K562 (cell line): ENCODE data around the gene ADCY9. TPM values are rescaled to one million over a fixed set of nuclear protein-coding genes. Genes with fewer than 3 reads are reported as not detected.

Source experiments
- ATAC-seq: fragments of 200-7000 bp; cut with Tn5 transposase; 3 replicates; pipeline ENCODE4 v1.9.1; 2020; ENCODE audit warnings: moderate library complexity
- BruUV-seq: library from RNA; stranded (reverse); fragments of 400-500 nt; replicated peaks from 2 replicates; lab custom pipeline; 2021; lab: Mats Ljungman, UMichigan
- CTCF ChIA-PET: fragments of 300-600 bp; formaldehyde crosslinking; extraction: SDS; loops from one replicate; lab custom pipeline; 2021; ENCODE audit warnings: low intra/inter-chr PET ratio; lab: Yijun Ruan, JAX
- POLR2A ChIA-PET: fragments of 300-600, 350-650 bp; sonication (Branson Sonifier 250); formaldehyde crosslinking; extraction: SDS; loops from one replicate; lab custom pipeline; 2021; ENCODE audit warnings: antibody characterized with exemption, inconsistent platforms; lab: Yijun Ruan, JAX
- DNase-seq, 4 experiments: peaks; one replicate each; pipeline versions ENCODE4 v3.0.0 to v3.0.0-alpha.2; 2011 to 2018; ENCODE audit warnings: low spot score in 3 of 4, mixed read lengths in 3 of 4; ENCODE audit errors: extremely low read depth in 1 of 4
- FAIRE-seq: peaks from 2 replicates; lab custom pipeline; 2011; peaks lifted over from hg19 to GRCh38; lab: Jason Lieb, UNC
- H2AFZ ChIP-seq: 2 replicates; pipeline ENCODE4 v1.6.0; 2011; ENCODE audit warnings: low read depth, low read length, control low read depth, inconsistent platforms
- H3K27ac ChIP-seq: fragments of 200-600 bp; 3 replicates; pipeline ENCODE4 v1.8.0; 2011; ENCODE audit warnings: low read depth, mild to moderate bottlenecking, control low read depth, inconsistent platforms, low read length, moderate library complexity, mixed read lengths; ENCODE audit errors: extremely low read depth
- H3K27me3 ChIP-seq, 2 experiments: fragments of 300-600 bp in 1 of 2; 2 replicates in 1 of 2; 3 replicates in 1 of 2; pipeline versions ENCODE4 v1.6.0 to v1.8.0; 2011; ENCODE audit warnings: inconsistent platforms in 2 of 2, low read length in 2 of 2, mild to moderate bottlenecking in 1 of 2, mixed read lengths in 1 of 2, moderate library complexity in 1 of 2; ENCODE audit not compliant: control insufficient read depth in 2 of 2, insufficient read depth in 2 of 2
- H3K36me3 ChIP-seq: fragments of 300-600 bp; 3 replicates; pipeline ENCODE4 v1.8.0; 2011; ENCODE audit warnings: mild to moderate bottlenecking, low read length, inconsistent platforms; ENCODE audit not compliant: control insufficient read depth, insufficient read depth
- H3K4me1 ChIP-seq, 2 experiments: fragments of 200-600 bp in 1 of 2; replicated peaks in 1 of 2; 2 replicates in 1 of 2; 3 replicates in 1 of 2; pipeline versions ENCODE4 v1.5.1 to v1.8.0; 2011; ENCODE audit warnings: inconsistent platforms in 2 of 2, low read length in 2 of 2, mild to moderate bottlenecking in 1 of 2, mixed read lengths in 1 of 2, moderate library complexity in 1 of 2; ENCODE audit not compliant: control insufficient read depth in 2 of 2, insufficient read depth in 2 of 2
- H3K4me2 ChIP-seq: 2 replicates; pipeline ENCODE4 v1.6.1; 2011; ENCODE audit warnings: low read length, control low read depth, inconsistent platforms, mixed read lengths; ENCODE audit not compliant: insufficient read depth
- H3K4me3 ChIP-seq: fragments of 200-600 bp; sonication (generic), shearing (Covaris generic); 2 replicates; pipeline ENCODE4 v1.5.1; 2016; ENCODE audit warnings: control low read depth, inconsistent platforms
- H3K79me2 ChIP-seq: fragments of 200-600 bp; 3 replicates; pipeline ENCODE4 v1.8.0; 2011; ENCODE audit warnings: low read length, inconsistent platforms; ENCODE audit not compliant: control insufficient read depth, insufficient read depth
- H3K9ac ChIP-seq, 2 experiments: 2 replicates each; pipeline versions ENCODE4 v1.6.0 to v1.6.1; 2011; ENCODE audit warnings: low read depth in 2 of 2, low read length in 2 of 2, control low read depth in 1 of 2, inconsistent platforms in 1 of 2, mild to moderate bottlenecking in 1 of 2, mixed read lengths in 1 of 2; ENCODE audit not compliant: insufficient read depth in 1 of 2
- H3K9me1 ChIP-seq: one replicate; pipeline ENCODE4 v1.6.0; 2011; ENCODE audit warnings: inconsistent platforms, mild to moderate bottlenecking, low read length, moderate library complexity; ENCODE audit not compliant: control insufficient read depth, insufficient read depth
- H3K9me3 ChIP-seq: replicated peaks from 2 replicates; pipeline ENCODE4 v1.5.1; 2011; ENCODE audit warnings: low read depth, low read length, inconsistent platforms; ENCODE audit not compliant: control insufficient read depth, insufficient read depth
- H4K20me1 ChIP-seq: replicated peaks from 2 replicates; pipeline ENCODE4 v1.6.1; 2011; ENCODE audit warnings: low read length, inconsistent platforms, mixed read lengths; ENCODE audit not compliant: control insufficient read depth, insufficient read depth
- FOSL1 ChIP-seq: fragments of 200-800 bp; sonication (Bioruptor generic); conservative IDR thresholded peaks from 2 replicates; pipeline ENCODE4 v1.6.1; 2016; ENCODE audit warnings: missing genetic modification characterization, missing compliant biosample characterization
- NFIC ChIP-seq: fragments of 450-650 bp; IDR thresholded peaks from 2 replicates; pipeline ENCODE4 v1.6.1; 2017; ENCODE audit warnings: mild to moderate bottlenecking, inconsistent platforms
- PHB2 ChIP-seq: fragments of 450-650 bp; IDR thresholded peaks from 2 replicates; pipeline ENCODE4 v1.6.1; 2017; ENCODE audit warnings: low read depth
- ZNF121 ChIP-seq: sonication (generic); formaldehyde crosslinking; conservative IDR thresholded peaks from 2 replicates; pipeline ENCODE4 v1.8.0; 2022; ENCODE audit warnings: missing genetic modification reagents
- ZNF253 ChIP-seq: fragments of 250-450 bp; sonication (Bioruptor Pico); conservative IDR thresholded peaks from 2 replicates; pipeline ENCODE4 v1.6.1; 2021; ENCODE audit warnings: mild to moderate bottlenecking
- WGBS: fragments of 100-300 bp; shearing (Covaris generic); methylation state at CpG from one replicate; pipeline ENCODE4 v1.1.6; 2016; ENCODE audit warnings: low coverage, mixed read lengths; ENCODE audit not compliant: insufficient coverage; ENCODE audit errors: missing lambda C conversion rate; 5-methylcytosine and 5-hydroxymethylcytosine counted together
- in situ Hi-C: fragments of 300-500 bp; cut with MboI; formaldehyde crosslinking; loops from 4 replicates; pipeline ENCODE4 v1.15.0; 2018; ENCODE audit warnings: inconsistent platforms, mixed read lengths
- intact Hi-C: fragments of 100-400 bp; cut with micrococcal nuclease; formaldehyde crosslinking; loops from 2 replicates; pipeline ENCODE4 v1.14.2; 2022
- polyA plus RNA-seq, 8 experiments: library from polyadenylated mRNA; depleted of rRNA in 4 of 8; stranded (reverse) in 5 of 8; unstranded in 3 of 8; fragments of >200 nt; fragmentation: Nextera tagmentation in 2 of 8; fragmentation: Illumina TruSeq in 1 of 8; extraction: Ambion mirVana in 2 of 8; extraction: Trizol in 1 of 8; gene quantifications; 2 replicates each; pipeline versions ENCODE4 v1.2.1 to v1.2.3, GENCODE V29; 2011 to 2014; ENCODE audit warnings: inconsistent platforms in 1 of 8, missing spikeins in 1 of 8
- total RNA-seq, 7 experiments: library from RNA; depleted of rRNA in 6 of 7; stranded (reverse); fragments of >200 nt in 6 of 7; fragmentation: Illumina TruSeq in 2 of 7; extraction: Trizol in 2 of 7; gene quantifications; 2 replicates each; pipeline versions ENCODE4 v1.2.1 to v1.2.3, GENCODE V29; 2011 to 2021; ENCODE audit warnings: low replicate concordance in 1 of 7
- TF ChIP-seq, protein P1 (sequence below): fragments of 450-650 bp; IDR thresholded peaks from 2 replicates; pipeline ENCODE4 v1.7.1; 2018; ENCODE audit warnings: mild to moderate bottlenecking, low read depth; ENCODE audit not compliant: partially characterized antibody

ADCY9 gene
- total and polyA plus RNA-seq, 9 of the 15 experiments (the other 6 are each of a cell fraction or from before 2014, with no cell fraction given) = 0.03 to 0.29 (median 0.17) TPM

GRCh38 chr16:3946604-3947180 lies 169.6 kb downstream of the ADCY9 start (continued):
- TF ChIP-seq, protein P1, sequence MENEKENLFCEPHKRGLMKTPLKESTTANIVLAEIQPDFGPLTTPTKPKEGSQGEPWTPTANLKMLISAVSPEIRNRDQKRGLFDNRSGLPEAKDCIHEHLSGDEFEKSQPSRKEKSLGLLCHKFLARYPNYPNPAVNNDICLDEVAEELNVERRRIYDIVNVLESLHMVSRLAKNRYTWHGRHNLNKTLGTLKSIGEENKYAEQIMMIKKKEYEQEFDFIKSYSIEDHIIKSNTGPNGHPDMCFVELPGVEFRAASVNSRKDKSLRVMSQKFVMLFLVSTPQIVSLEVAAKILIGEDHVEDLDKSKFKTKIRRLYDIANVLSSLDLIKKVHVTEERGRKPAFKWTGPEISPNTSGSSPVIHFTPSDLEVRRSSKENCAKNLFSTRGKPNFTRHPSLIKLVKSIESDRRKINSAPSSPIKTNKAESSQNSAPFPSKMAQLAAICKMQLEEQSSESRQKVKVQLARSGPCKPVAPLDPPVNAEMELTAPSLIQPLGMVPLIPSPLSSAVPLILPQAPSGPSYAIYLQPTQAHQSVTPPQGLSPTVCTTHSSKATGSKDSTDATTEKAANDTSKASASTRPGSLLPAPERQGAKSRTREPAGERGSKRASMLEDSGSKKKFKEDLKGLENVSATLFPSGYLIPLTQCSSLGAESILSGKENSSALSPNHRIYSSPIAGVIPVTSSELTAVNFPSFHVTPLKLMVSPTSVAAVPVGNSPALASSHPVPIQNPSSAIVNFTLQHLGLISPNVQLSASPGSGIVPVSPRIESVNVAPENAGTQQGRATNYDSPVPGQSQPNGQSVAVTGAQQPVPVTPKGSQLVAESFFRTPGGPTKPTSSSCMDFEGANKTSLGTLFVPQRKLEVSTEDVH = no peak

GRCh38 chr16:3945751-3946603 lies 170.3 kb downstream of the ADCY9 start:
- no peaks in the 10 kb centered on the region for H3K36me3 ChIP-seq
- no peak overlapping the region for H2AFZ ChIP-seq
- in situ Hi-C loops = no loop called here
- no TSS peak for BruUV-seq
- ATAC-seq (no peak; the same call in 2 of the 3 replicates), DNase-seq (no peak), FAIRE-seq (no peak)
- intact Hi-C loops = no loop called here
- ChIA-PET POLR2A (interaction anchor here (0.6 kb wide), 2 partner anchors 26 to 38 kb away, joined by 3 read pairs; no protein-coding TSS in a partner anchor), CTCF (no interaction called here)
- 0 out of 2 replicates have a peak, but pooled peaks cover 5% of the 10 kb centered on the region for H4K20me1 ChIP-seq
- peaks cover 32 to 50% of the 10 kb centered on the region in 2 experiments for H3K27me3 ChIP-seq
- no peak overlapping the region for H3K4me3 ChIP-seq
- H3K9ac ChIP-seq = no peak overlapping the region
- no peaks in the 10 kb centered on the region for H3K9me3 ChIP-seq
- no peaks in the 10 kb centered on the region for H3K9me1 ChIP-seq
- H3K27ac ChIP-seq = no peak overlapping the region
- WGBS = 4% methylated on average over 10 of the region's 11 CpGs
- H3K4me1 ChIP-seq = no peaks in the 10 kb centered on the region; a peak in 1 of 5 replicates
- no peak overlapping the region for H3K4me2 ChIP-seq
- H3K79me2 ChIP-seq = no peaks in the 10 kb centered on the region
- TF ChIP-seq ZNF121 (CRISPR knock-in tag) (0 out of 2 replicates have a peak, but pooled peaks have one; percentile 31), NFIC (peak; percentile 36; the same call in 1 of the 2 replicates), PHB2 (no peak), FOSL1 (tag) (no peak), ZNF253 (CRISPR knock-in tag) (no peak)
